Lower lobe of right lung (tissue), 2 donors: ENCODE measurements around the gene FAM43A. TPM values are rescaled to one million over a fixed set of nuclear protein-coding genes. Genes with fewer than 3 reads are reported as not detected.

ENCODE experiments used
- ATAC-seq, 2 donors: fragments of 200-7000 bp; cut with Tn5 transposase; one replicate each; pipeline ENCODE4 v1.9.1; 2020 to 2022; ENCODE audit warnings: mild to moderate bottlenecking in 2 of 2, moderate library complexity in 2 of 2
- DNase-seq: peaks from one replicate; pipeline ENCODE4 v3.0.0-alpha.2; 2020
- H3K27ac ChIP-seq: fragments of 200-600 bp; one replicate; pipeline ENCODE4 v1.8.0; 2022
- H3K27me3 ChIP-seq: fragments of 200-600 bp; one replicate; pipeline ENCODE4 v1.8.0; 2022; ENCODE audit warnings: low read depth
- H3K36me3 ChIP-seq: fragments of 200-600 bp; one replicate; pipeline ENCODE4 v1.8.0; 2022; ENCODE audit warnings: mild to moderate bottlenecking
- H3K4me1 ChIP-seq: fragments of 200-600 bp; one replicate; pipeline ENCODE4 v1.8.0; 2022
- H3K4me3 ChIP-seq: fragments of 200-600 bp; one replicate; pipeline ENCODE4 v1.8.0; 2022; ENCODE audit warnings: mild to moderate bottlenecking
- H3K9me3 ChIP-seq: fragments of 200-600 bp; one replicate; pipeline ENCODE4 v1.8.0; 2022
- intact Hi-C: fragments of 100-400 bp; cut with DNase I; formaldehyde crosslinking; loops from one replicate; pipeline ENCODE4 v1.11.0; 2022
- total RNA-seq: library from RNA; stranded (reverse); fragmentation: NEBNext Ultra II Directional; extraction: Animal tissue kit (Norgen Biotek cat#: 25700); gene quantifications from one replicate; pipeline ENCODE4 v1.2.1, GENCODE V29; 2021
- TF ChIP-seq, protein P1 (sequence below): fragments of 200-600 bp; IDR thresholded peaks from one replicate; pipeline ENCODE4 v1.8.0; 2022; ENCODE audit warnings: antibody characterized with exemption, mild to moderate bottlenecking
- donor health status: DM: no; HTN: yes; CAD: no; lungs with severe emphysema.

Gene FAM43A
- total RNA-seq, 1 donor from 2014 or later: 12.9 TPM

DNA sequence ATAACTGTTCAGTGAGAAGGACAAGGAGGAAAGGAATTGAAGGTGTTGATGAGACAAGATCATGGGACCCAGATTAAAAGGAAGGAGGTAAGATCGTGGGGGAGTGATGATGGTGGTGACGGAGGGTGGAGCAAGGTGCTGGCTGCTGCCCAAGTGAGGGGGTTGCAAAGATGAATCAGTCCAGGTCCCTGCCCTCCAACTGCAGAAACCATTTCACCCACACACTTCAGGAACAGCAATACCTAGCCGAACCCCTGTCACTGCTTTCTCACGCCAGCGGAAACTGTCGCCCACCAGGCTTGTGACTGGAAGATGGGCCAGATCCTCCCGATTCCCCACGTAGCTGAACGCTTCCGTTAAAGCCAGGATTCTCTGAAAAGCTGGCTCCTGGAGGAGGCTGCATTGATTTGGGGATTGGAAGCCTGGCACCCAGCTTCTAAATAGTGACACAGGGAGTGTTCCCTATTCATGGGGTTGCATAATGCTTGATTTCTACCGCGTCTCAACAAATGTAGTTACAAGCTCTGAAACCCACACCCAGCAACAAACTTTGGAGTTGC lies 10.5 kb upstream of the FAM43A start:
- H3K4me3 ChIP-seq: no peak overlapping the region
- H3K9me3 ChIP-seq: no peaks in the 10 kb centered on the region
- no peak for DNase-seq
- H3K36me3 ChIP-seq: no peaks in the 10 kb centered on the region
- H3K27ac ChIP-seq: no peak overlapping the region
- intact Hi-C loops: loop anchor here (10.0 kb wide), 1 partner anchor 860 kb away; no protein-coding TSS in a partner anchor
- H3K27me3 ChIP-seq: no peaks in the 10 kb centered on the region
- peaks cover 14% of the 10 kb centered on the region for H3K4me1 ChIP-seq
- TF ChIP-seq, protein P1, sequence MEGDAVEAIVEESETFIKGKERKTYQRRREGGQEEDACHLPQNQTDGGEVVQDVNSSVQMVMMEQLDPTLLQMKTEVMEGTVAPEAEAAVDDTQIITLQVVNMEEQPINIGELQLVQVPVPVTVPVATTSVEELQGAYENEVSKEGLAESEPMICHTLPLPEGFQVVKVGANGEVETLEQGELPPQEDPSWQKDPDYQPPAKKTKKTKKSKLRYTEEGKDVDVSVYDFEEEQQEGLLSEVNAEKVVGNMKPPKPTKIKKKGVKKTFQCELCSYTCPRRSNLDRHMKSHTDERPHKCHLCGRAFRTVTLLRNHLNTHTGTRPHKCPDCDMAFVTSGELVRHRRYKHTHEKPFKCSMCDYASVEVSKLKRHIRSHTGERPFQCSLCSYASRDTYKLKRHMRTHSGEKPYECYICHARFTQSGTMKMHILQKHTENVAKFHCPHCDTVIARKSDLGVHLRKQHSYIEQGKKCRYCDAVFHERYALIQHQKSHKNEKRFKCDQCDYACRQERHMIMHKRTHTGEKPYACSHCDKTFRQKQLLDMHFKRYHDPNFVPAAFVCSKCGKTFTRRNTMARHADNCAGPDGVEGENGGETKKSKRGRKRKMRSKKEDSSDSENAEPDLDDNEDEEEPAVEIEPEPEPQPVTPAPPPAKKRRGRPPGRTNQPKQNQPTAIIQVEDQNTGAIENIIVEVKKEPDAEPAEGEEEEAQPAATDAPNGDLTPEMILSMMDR: no peak
- no peak for ATAC-seq

DNA sequence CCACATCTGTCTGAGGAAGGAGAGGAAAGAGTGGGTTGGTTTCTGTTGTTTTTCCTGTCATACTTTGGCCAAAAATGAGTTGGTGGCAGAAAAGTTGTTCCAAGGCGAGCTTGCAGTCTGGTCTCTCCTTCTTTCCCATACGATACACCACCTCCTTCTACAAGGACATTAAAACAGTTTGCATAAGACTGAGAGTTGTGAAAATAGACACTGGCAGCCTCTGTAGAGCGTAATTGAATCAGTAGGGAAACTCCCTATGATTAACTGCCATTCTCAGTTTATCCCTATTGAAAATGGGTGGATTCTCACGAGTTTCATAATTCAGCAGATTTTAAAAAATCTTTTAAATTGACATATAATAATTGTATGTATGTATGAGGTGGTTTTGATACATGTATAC lies 10.0 kb upstream of the FAM43A start:
- DNase-seq (no peak), ATAC-seq (no peak)
- Histone ChIP-seq H3K9me3 (no peaks in the 10 kb centered on the region), H3K4me1 (peaks cover 9% of the 10 kb centered on the region), H3K4me3 (no peak overlapping the region), H3K27me3 (no peaks in the 10 kb centered on the region), H3K27ac (no peak overlapping the region), H3K36me3 (no peaks in the 10 kb centered on the region)
- intact Hi-C loops: loop anchor here (10.0 kb wide), 1 partner anchor 859 kb away; no protein-coding TSS in a partner anchor
- TF ChIP-seq, protein P1: no peak

DNA sequence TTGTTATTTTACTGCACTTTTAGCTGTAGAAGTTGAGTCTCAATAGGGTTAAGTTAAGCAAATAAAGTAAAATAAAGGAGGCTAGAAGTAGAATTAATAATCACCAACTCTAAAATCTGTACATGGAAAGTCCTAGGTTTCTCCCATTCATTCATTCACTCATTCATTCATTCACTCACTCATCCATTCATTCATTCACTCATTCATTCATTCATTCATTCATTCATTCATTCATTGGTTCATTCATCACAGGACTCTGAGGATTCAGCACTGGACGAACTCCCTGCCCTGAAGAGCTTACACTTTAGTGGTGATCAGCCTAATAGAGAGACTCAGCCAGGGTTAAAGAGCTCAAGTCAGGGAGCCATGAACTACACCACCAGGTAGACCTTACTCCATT lies 9.2 kb upstream of the FAM43A start:
- Histone ChIP-seq H3K4me3 (no peak overlapping the region), H3K27ac (no peak overlapping the region), H3K9me3 (no peaks in the 10 kb centered on the region), H3K27me3 (no peaks in the 10 kb centered on the region), H3K4me1 (peaks cover 1% of the 10 kb centered on the region), H3K36me3 (no peaks in the 10 kb centered on the region)
- DNase-seq (no peak), ATAC-seq (no peak)
- intact Hi-C loops: loop anchor here (10.0 kb wide), 1 partner anchor 858 kb away; no protein-coding TSS in a partner anchor
- TF ChIP-seq, protein P1: no peak

- Histone ChIP-seq H3K27me3 (no peaks in the 10 kb centered on the region), H3K4me1 (peaks cover 23% of the 10 kb centered on the region), H3K36me3 (no peaks in the 10 kb centered on the region), H3K9me3 (no peaks in the 10 kb centered on the region), H3K4me3 (no peak overlapping the region), H3K27ac (no peak overlapping the region)
- DNase-seq (no peak), ATAC-seq (no peak)
- intact Hi-C loops: loop anchor here (10.0 kb wide), 2 partner anchors 424 to 584 kb away; no protein-coding TSS in a partner anchor
- TF ChIP-seq, protein P1: no peak
Observed at GRCh38 chr3:194680888-194681615, 4.6 kb upstream of the FAM43A start.

DNA sequence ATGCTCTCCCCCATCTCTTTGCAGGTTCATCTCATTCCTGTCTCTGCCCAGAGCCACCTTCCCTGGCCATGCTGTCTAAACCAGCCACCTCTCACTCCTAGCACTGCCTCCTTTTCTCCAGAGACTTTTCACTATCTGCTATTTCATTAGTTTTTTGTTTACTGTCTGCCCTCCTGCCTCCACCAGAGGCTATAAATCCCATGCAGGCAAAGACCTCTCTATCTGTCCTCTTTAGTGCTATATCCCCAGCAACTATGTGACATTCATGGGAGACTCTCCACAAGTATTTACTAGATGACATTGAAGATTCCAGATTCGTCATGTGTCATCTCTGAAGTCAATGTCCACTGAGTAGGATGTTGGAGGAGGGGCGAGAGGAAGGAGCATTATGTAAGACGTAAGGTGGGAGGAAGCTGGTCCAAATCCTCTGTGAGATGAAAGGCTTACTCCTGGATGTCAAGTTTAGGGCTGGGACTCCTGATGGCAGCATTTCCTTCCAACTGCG lies 3.4 kb upstream of the FAM43A start:
- Histone ChIP-seq H3K9me3 (no peaks in the 10 kb centered on the region), H3K4me3 (no peak overlapping the region), H3K36me3 (no peaks in the 10 kb centered on the region), H3K27ac (no peak overlapping the region), H3K27me3 (peaks cover 5% of the 10 kb centered on the region), H3K4me1 (peaks cover 35% of the 10 kb centered on the region)
- ATAC-seq (no peak), DNase-seq (no peak)
- TF ChIP-seq, protein P1: no peak
- intact Hi-C loops: loop anchor here (10.0 kb wide), 2 partner anchors 423 to 583 kb away; no protein-coding TSS in a partner anchor
